Measurements from ENCODE around the gene PCNX1.

DNA sequence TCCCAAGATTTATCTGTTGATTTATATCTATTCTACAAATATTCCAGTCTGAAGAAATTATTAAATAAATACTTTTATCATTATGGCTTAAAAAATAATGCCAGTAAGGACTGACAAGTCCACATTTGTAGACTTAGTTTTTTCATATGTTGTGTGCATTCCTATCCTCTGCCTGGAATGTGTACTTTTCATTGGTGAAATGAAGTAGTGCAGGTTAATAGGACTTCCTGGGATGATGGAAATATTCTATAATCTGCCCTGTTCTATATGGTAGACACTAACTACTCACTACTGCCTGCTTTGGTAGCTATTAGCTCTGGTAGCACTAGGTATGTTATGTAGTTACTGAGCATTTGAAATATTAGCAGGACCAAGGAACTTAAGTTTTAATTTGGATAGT lies 86.7 kb downstream of the PCNX1 start:
- TF ChIP-seq, protein P1, sequence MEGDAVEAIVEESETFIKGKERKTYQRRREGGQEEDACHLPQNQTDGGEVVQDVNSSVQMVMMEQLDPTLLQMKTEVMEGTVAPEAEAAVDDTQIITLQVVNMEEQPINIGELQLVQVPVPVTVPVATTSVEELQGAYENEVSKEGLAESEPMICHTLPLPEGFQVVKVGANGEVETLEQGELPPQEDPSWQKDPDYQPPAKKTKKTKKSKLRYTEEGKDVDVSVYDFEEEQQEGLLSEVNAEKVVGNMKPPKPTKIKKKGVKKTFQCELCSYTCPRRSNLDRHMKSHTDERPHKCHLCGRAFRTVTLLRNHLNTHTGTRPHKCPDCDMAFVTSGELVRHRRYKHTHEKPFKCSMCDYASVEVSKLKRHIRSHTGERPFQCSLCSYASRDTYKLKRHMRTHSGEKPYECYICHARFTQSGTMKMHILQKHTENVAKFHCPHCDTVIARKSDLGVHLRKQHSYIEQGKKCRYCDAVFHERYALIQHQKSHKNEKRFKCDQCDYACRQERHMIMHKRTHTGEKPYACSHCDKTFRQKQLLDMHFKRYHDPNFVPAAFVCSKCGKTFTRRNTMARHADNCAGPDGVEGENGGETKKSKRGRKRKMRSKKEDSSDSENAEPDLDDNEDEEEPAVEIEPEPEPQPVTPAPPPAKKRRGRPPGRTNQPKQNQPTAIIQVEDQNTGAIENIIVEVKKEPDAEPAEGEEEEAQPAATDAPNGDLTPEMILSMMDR (IDR thresholded peaks at IDR 0.05; ENCODE audit: insufficient read depth, low read length, poor library complexity, severe bottlenecking), result no peak
- TF ChIP-seq EZH2phosphoT487 (conservative IDR thresholded peaks at IDR 0.05; ENCODE audit: low read length), result no peak

Measured in SU-DHL-6 (cell line).